ENCODE measurements around the gene KCNMA1.

DNA sequence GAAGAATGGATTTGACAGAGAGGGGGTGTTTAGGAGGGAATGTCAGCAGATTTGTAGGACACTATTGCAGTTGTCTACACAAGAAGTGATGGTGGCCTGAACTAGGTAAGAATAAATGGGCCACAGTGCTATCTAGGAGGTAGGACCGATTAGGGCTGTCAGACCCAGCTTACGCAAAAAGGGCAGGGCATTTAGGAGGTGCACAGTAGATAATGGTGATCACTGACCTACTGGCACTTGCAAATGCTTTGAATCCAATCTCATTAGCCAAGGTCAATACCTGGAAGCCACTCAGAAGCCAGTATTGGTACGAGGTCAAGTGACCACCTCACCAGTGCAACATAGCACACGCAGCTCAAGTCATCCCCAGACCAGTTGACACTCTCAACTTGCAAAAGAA lies 330.9 kb downstream of the KCNMA1 start:
- TF ChIP-seq, protein P1, sequence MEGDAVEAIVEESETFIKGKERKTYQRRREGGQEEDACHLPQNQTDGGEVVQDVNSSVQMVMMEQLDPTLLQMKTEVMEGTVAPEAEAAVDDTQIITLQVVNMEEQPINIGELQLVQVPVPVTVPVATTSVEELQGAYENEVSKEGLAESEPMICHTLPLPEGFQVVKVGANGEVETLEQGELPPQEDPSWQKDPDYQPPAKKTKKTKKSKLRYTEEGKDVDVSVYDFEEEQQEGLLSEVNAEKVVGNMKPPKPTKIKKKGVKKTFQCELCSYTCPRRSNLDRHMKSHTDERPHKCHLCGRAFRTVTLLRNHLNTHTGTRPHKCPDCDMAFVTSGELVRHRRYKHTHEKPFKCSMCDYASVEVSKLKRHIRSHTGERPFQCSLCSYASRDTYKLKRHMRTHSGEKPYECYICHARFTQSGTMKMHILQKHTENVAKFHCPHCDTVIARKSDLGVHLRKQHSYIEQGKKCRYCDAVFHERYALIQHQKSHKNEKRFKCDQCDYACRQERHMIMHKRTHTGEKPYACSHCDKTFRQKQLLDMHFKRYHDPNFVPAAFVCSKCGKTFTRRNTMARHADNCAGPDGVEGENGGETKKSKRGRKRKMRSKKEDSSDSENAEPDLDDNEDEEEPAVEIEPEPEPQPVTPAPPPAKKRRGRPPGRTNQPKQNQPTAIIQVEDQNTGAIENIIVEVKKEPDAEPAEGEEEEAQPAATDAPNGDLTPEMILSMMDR (IDR thresholded peaks at IDR 0.05 in 2 of 3, conservative IDR thresholded peaks at IDR 0.05 in 1 of 3; ENCODE audit: control insufficient read depth in 2 of 3, extremely low read depth in 1 of 3, insufficient read depth in 1 of 3, low read depth in 3 of 3, low read length in 3 of 3) = no peak
- TF ChIP-seq CREM (IDR thresholded peaks at IDR 0.05; ENCODE audit: low read depth) = no peak
- no peak for TF ChIP-seq POLR2A (IDR thresholded peaks at IDR 0.05; ENCODE audit: low read depth, low read length)
- TF ChIP-seq, protein P2, sequence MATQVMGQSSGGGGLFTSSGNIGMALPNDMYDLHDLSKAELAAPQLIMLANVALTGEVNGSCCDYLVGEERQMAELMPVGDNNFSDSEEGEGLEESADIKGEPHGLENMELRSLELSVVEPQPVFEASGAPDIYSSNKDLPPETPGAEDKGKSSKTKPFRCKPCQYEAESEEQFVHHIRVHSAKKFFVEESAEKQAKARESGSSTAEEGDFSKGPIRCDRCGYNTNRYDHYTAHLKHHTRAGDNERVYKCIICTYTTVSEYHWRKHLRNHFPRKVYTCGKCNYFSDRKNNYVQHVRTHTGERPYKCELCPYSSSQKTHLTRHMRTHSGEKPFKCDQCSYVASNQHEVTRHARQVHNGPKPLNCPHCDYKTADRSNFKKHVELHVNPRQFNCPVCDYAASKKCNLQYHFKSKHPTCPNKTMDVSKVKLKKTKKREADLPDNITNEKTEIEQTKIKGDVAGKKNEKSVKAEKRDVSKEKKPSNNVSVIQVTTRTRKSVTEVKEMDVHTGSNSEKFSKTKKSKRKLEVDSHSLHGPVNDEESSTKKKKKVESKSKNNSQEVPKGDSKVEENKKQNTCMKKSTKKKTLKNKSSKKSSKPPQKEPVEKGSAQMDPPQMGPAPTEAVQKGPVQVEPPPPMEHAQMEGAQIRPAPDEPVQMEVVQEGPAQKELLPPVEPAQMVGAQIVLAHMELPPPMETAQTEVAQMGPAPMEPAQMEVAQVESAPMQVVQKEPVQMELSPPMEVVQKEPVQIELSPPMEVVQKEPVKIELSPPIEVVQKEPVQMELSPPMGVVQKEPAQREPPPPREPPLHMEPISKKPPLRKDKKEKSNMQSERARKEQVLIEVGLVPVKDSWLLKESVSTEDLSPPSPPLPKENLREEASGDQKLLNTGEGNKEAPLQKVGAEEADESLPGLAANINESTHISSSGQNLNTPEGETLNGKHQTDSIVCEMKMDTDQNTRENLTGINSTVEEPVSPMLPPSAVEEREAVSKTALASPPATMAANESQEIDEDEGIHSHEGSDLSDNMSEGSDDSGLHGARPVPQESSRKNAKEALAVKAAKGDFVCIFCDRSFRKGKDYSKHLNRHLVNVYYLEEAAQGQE (IDR thresholded peaks at IDR 0.05; ENCODE audit: low read depth, low read length) = no peak
- TF ChIP-seq SMARCA5 (IDR thresholded peaks at IDR 0.05) = no peak
